Small intestine (tissue), 7 donors: ENCODE data around the gene EGFLAM. TPM values are rescaled to one million over a fixed set of nuclear protein-coding genes. Genes with fewer than 3 reads are reported as not detected.
A peak's percentile ranks its signal among the peaks of the same experiment; 100 is the strongest.

ENCODE experiments used
- DNase-seq, 2 donors: peaks; one replicate each; pipeline versions ENCODE4 v3.0.0 to v3.0.0-alpha.2; 2013
- FAIRE-seq: peaks from 2 replicates; lab custom pipeline; 2012; peaks lifted over from hg19 to GRCh38; lab: Jason Lieb, UNC
- H3K27ac ChIP-seq, 3 donors: one replicate each; pipeline ENCODE4 v1.5.1; 2013; ENCODE audit warnings: low read length in 2 of 3, mild to moderate bottlenecking in 2 of 3, control low read depth in 1 of 3, inconsistent platforms in 1 of 3, low read depth in 1 of 3, moderate library complexity in 1 of 3
- H3K27me3 ChIP-seq, 3 donors: one replicate each; pipeline ENCODE4 v1.6.1; 2013; ENCODE audit warnings: low read length in 3 of 3, inconsistent platforms in 1 of 3; ENCODE audit not compliant: control insufficient read depth in 3 of 3, insufficient read depth in 3 of 3
- H3K36me3 ChIP-seq, 3 donors: one replicate each; pipeline ENCODE4 v1.6.1; 2013; ENCODE audit warnings: low read length in 3 of 3, inconsistent platforms in 1 of 3, low read depth in 1 of 3, mild to moderate bottlenecking in 1 of 3, moderate library complexity in 1 of 3; ENCODE audit not compliant: control insufficient read depth in 3 of 3, insufficient read depth in 2 of 3
- H3K4me1 ChIP-seq, 3 donors: one replicate each; pipeline ENCODE4 v1.6.1; 2013; ENCODE audit warnings: low read length in 2 of 3, inconsistent platforms in 1 of 3, low read depth in 1 of 3, mild to moderate bottlenecking in 1 of 3, moderate library complexity in 1 of 3; ENCODE audit not compliant: control insufficient read depth in 3 of 3, insufficient read depth in 2 of 3
- H3K4me3 ChIP-seq, 3 donors: one replicate each; pipeline ENCODE4 v1.5.1; 2013; ENCODE audit warnings: low read length in 3 of 3, control low read depth in 1 of 3, inconsistent platforms in 1 of 3, low read depth in 1 of 3, mild to moderate bottlenecking in 1 of 3, moderate library complexity in 1 of 3
- H3K9me3 ChIP-seq, 2 donors: one replicate each; pipeline ENCODE4 v1.6.1; 2013; ENCODE audit warnings: low read depth in 1 of 2, low read length in 1 of 2; ENCODE audit not compliant: control insufficient read depth in 2 of 2, insufficient read depth in 1 of 2
- WGBS, 3 donors: extraction: QIAGEN DNeasy Blood & Tissue Kit; methylation state at CpG; one replicate each; pipeline ENCODE4 v1.1.7; 2013; 5-methylcytosine and 5-hydroxymethylcytosine counted together
- polyA plus RNA-seq, 4 donors: library from polyadenylated mRNA; stranded (reverse) in 3 of 4; unstranded in 1 of 4; fragments of 200-250 nt in 3 of 4; fragments of 120-200 nt in 1 of 4; gene quantifications; one replicate each; pipeline versions ENCODE4 v1.2.1 to v1.2.3, GENCODE V29; 2013
- donor health status: healthy with polysubstance abuse.
- donor health status: control.
- donor health status: control.
- donor health status: Bipolar disorder and iron deficiency.
- donor health status: healthy.

The EGFLAM gene
- polyA plus RNA-seq, 4 donors = 0.54 to 1.9 (median 1.7) TPM; not detected in 1

- peaks cover 0 to 2% (median 0%) of the 10 kb centered on the region in 3 donors for H3K36me3 ChIP-seq
- FAIRE-seq = no peak
Measured at GRCh38 chr5:38478878-38479277, 220.5 kb downstream of the EGFLAM start.

GRCh38 chr5:38479315-38479904 lies 221.1 kb downstream of the EGFLAM start:
- 8 to 37% (median 27%) methylated on average over 6 of the region's 6 CpGs for WGBS, 3 donors
- Histone ChIP-seq H3K4me3 (no peak overlapping the region), H3K4me1 (peaks cover 0 to 9% (median 0%) of the 10 kb centered on the region in 3 donors), H3K27ac (no peak overlapping the region), H3K27me3 (peaks cover 0 to 17% (median 3%) of the 10 kb centered on the region in 3 donors), H3K9me3 (no peaks in the 10 kb centered on the region), H3K36me3 (peaks cover 0 to 4% (median 0%) of the 10 kb centered on the region in 3 donors)
- DNase-seq (peak; percentile 3 to 47), FAIRE-seq (no peak)

More at GRCh38 chr5:38478878-38479277, 220.5 kb downstream of the EGFLAM start:
- Histone ChIP-seq H3K27ac (no peak overlapping the region), H3K4me1 (peaks cover 0 to 9% (median 0%) of the 10 kb centered on the region in 3 donors), H3K4me3 (no peak overlapping the region), H3K9me3 (no peaks in the 10 kb centered on the region), H3K27me3 (peaks cover 0 to 15% (median 3%) of the 10 kb centered on the region in 3 donors)
- WGBS, 3 donors = 13 to 50% (median 30%) methylated on average over 3 of the region's 3 CpGs
- DNase-seq = no peak

GRCh38 chr5:38483805-38484398 lies 225.5 kb downstream of the EGFLAM start:
- FAIRE-seq = no peak
- WGBS, 3 donors = 90 to 91% (median 90%) methylated on average over 10 of the region's 10 CpGs
- peaks cover 0 to 9% (median 0%) of the 10 kb centered on the region in 3 donors for H3K36me3 ChIP-seq

GRCh38 chr5:38494175-38494574 lies 235.8 kb downstream of the EGFLAM start:
- no peak overlapping the region for H3K27ac ChIP-seq

More at GRCh38 chr5:38483805-38484398, 225.5 kb downstream of the EGFLAM start:
- Histone ChIP-seq H3K4me3 (no peak overlapping the region), H3K27me3 (peaks cover 0 to 14% (median under 1%) of the 10 kb centered on the region in 3 donors), H3K4me1 (peaks cover 0 to 5% (median 0%) of the 10 kb centered on the region in 3 donors), H3K27ac (no peak overlapping the region), H3K9me3 (no peaks in the 10 kb centered on the region)
- no peak for DNase-seq

GRCh38 chr5:38494763-38495162 lies 236.4 kb downstream of the EGFLAM start:
- Histone ChIP-seq H3K4me1 (no peaks in the 10 kb centered on the region), H3K4me3 (no peak overlapping the region), H3K27me3 (peaks cover 0 to 3% (median 0%) of the 10 kb centered on the region in 3 donors), H3K36me3 (peaks cover 0 to 19% (median 0%) of the 10 kb centered on the region in 3 donors), H3K27ac (no peak overlapping the region), H3K9me3 (no peaks in the 10 kb centered on the region)
- WGBS, 3 donors = 78 to 87% (median 85%) methylated on average over 7 of the region's 7 CpGs
- DNase-seq = no peak
- FAIRE-seq = no peak

More at GRCh38 chr5:38494175-38494574, 235.8 kb downstream of the EGFLAM start:
- Histone ChIP-seq H3K4me1 (no peaks in the 10 kb centered on the region), H3K27me3 (peaks cover 0 to 3% (median 0%) of the 10 kb centered on the region in 3 donors), H3K36me3 (peaks cover 0 to 19% (median 0%) of the 10 kb centered on the region in 3 donors), H3K4me3 (no peak overlapping the region), H3K9me3 (no peaks in the 10 kb centered on the region)
- FAIRE-seq (no peak), DNase-seq (no peak)
- WGBS, 3 donors = 55 to 81% (median 60%) methylated on average over 5 to 6 of the region's 6 CpGs

GRCh38 chr5:38497946-38498345 lies 239.6 kb downstream of the EGFLAM start:
- DNase-seq (peak in 1 of 2 donors; percentile 21), FAIRE-seq (no peak)
- Histone ChIP-seq H3K9me3 (no peaks in the 10 kb centered on the region), H3K36me3 (peaks cover 0 to 18% (median 0%) of the 10 kb centered on the region in 3 donors), H3K27me3 (peaks cover 0 to 3% (median 0%) of the 10 kb centered on the region in 3 donors), H3K27ac (no peak overlapping the region), H3K4me1 (no peaks in the 10 kb centered on the region), H3K4me3 (no peak overlapping the region)
- 63 to 71% (median 65%) methylated on average over 2 of the region's 2 CpGs for WGBS, 3 donors

GRCh38 chr5:38500573-38501260 lies 242.4 kb downstream of the EGFLAM start:
- Histone ChIP-seq H3K4me3 (no peak overlapping the region), H3K9me3 (no peaks in the 10 kb centered on the region), H3K4me1 (no peaks in the 10 kb centered on the region), H3K36me3 (peaks cover 0 to 6% (median 0%) of the 10 kb centered on the region in 3 donors), H3K27me3 (peaks cover 0 to 3% (median 0%) of the 10 kb centered on the region in 3 donors), H3K27ac (no peak overlapping the region)
- 79 to 86% (median 85%) methylated on average over 4 of the region's 4 CpGs for WGBS, 3 donors
- FAIRE-seq = no peak
- no peak for DNase-seq

GRCh38 chr5:38506302-38506701 lies 247.9 kb downstream of the EGFLAM start:
- Histone ChIP-seq H3K4me1 (no peaks in the 10 kb centered on the region), H3K9me3 (no peaks in the 10 kb centered on the region), H3K36me3 (no peaks in the 10 kb centered on the region), H3K4me3 (no peak overlapping the region), H3K27ac (no peak overlapping the region), H3K27me3 (no peaks in the 10 kb centered on the region)
- no peak for FAIRE-seq
- WGBS, 3 donors = 64 to 76% (median 71%) methylated on average over 3 of the region's 3 CpGs
- DNase-seq = no peak
